Cardiac muscle cell (in vitro differentiated cells and primary cell): ENCODE measurements around the gene C2orf80. TPM values are rescaled to one million over a fixed set of nuclear protein-coding genes. Genes with fewer than 3 reads are reported as not detected.
"Not testable (repeated sequence)": the region's sequence is repeated elsewhere in the genome, so short reads cannot be mapped to it uniquely, and the experiment has no call there.

Experiments
- DNase-seq, 2 donors: peaks; one replicate each; pipeline versions ENCODE4 v3.0.0 to v3.0.0-alpha.2; 2010 to 2017; ENCODE audit warnings: low read depth in 1 of 2, low spot score in 1 of 2
- H3K27ac ChIP-seq: fragments of 200-600 bp; sonication (generic); 2 replicates; pipeline ENCODE4 v1.5.1; 2016
- H3K27me3 ChIP-seq: fragments of 200-600 bp; sonication (generic); 2 replicates; pipeline ENCODE4 v1.6.0; 2016; ENCODE audit warnings: control low read depth
- H3K36me3 ChIP-seq: fragments of 200-600 bp; sonication (generic); 2 replicates; pipeline ENCODE4 v1.5.1; 2016; ENCODE audit warnings: control low read depth
- H3K4me1 ChIP-seq: fragments of 200-600 bp; sonication (generic); 2 replicates; pipeline ENCODE4 v1.8.1; 2017; ENCODE audit warnings: low read depth, mild to moderate bottlenecking, mixed run types
- H3K4me3 ChIP-seq: fragments of 200-600 bp; sonication (generic); 2 replicates; pipeline ENCODE4 v1.5.1; 2016; ENCODE audit warnings: mild to moderate bottlenecking
- H3K9me3 ChIP-seq: fragments of 200-600 bp; sonication (generic); 2 replicates; pipeline ENCODE4 v1.5.1; 2017; ENCODE audit warnings: low read depth, mild to moderate bottlenecking, control low read depth
- polyA plus RNA-seq: library from polyadenylated mRNA; unstranded; fragments of >200 nt; fragmentation: Nextera tagmentation; extraction: Ambion mirVana; gene quantifications from 2 replicates; pipeline ENCODE4 v1.2.1, GENCODE V29; 2016
- total RNA-seq: library from RNA; depleted of rRNA; stranded (reverse); fragments of >200 nt; gene quantifications from 2 replicates; pipeline ENCODE4 v1.2.3, GENCODE V29; 2016
- TF ChIP-seq, protein P1 (sequence below): IDR thresholded peaks from 2 replicates; pipeline ENCODE4 v1.5.1; 2012; ENCODE audit warnings: low read depth, mild to moderate bottlenecking, low read length

C2orf80 gene
- total and polyA plus RNA-seq, 2 experiments from 2014 or later: not detected

GRCh38 chr2:208224802-208225201 lies 35.0 kb upstream of the C2orf80 start:
- H3K9me3 ChIP-seq: no peaks in the 10 kb centered on the region
- no peaks in the 10 kb centered on the region for H3K27me3 ChIP-seq
- no peak for DNase-seq
- no peak overlapping the region for H3K4me3 ChIP-seq
- no peak overlapping the region for H3K27ac ChIP-seq
- no peaks in the 10 kb centered on the region for H3K4me1 ChIP-seq
- H3K36me3 ChIP-seq: no peaks in the 10 kb centered on the region
- TF ChIP-seq, protein P1, sequence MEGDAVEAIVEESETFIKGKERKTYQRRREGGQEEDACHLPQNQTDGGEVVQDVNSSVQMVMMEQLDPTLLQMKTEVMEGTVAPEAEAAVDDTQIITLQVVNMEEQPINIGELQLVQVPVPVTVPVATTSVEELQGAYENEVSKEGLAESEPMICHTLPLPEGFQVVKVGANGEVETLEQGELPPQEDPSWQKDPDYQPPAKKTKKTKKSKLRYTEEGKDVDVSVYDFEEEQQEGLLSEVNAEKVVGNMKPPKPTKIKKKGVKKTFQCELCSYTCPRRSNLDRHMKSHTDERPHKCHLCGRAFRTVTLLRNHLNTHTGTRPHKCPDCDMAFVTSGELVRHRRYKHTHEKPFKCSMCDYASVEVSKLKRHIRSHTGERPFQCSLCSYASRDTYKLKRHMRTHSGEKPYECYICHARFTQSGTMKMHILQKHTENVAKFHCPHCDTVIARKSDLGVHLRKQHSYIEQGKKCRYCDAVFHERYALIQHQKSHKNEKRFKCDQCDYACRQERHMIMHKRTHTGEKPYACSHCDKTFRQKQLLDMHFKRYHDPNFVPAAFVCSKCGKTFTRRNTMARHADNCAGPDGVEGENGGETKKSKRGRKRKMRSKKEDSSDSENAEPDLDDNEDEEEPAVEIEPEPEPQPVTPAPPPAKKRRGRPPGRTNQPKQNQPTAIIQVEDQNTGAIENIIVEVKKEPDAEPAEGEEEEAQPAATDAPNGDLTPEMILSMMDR: no peak

DNA sequence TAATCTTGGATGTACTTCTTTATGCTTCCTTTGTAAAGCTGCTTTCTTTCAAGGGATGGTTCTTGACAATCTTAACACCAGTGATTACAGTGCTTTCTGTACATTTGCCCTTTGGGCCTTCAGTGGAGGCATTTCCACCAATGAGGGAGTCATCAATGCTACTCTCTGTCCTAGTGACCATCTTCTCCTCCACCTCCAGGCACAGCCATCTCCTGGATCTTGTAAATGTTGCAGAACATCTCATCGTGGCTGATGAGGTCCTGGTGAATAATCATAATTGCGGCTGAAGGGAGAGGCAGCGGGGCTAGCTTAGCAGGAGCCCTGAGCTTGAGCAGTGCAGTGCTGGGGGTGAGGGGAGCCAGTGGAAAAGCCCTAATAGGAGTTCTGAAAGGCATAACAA lies 32.5 kb upstream of the C2orf80 start:
- Histone ChIP-seq H3K9me3 (no peaks in the 10 kb centered on the region), H3K27ac (no peak overlapping the region), H3K4me1 (no peaks in the 10 kb centered on the region), H3K36me3 (no peaks in the 10 kb centered on the region), H3K27me3 (no peaks in the 10 kb centered on the region), H3K4me3 (no peak overlapping the region)
- TF ChIP-seq, protein P1: no peak
- DNase-seq: no peak

DNA sequence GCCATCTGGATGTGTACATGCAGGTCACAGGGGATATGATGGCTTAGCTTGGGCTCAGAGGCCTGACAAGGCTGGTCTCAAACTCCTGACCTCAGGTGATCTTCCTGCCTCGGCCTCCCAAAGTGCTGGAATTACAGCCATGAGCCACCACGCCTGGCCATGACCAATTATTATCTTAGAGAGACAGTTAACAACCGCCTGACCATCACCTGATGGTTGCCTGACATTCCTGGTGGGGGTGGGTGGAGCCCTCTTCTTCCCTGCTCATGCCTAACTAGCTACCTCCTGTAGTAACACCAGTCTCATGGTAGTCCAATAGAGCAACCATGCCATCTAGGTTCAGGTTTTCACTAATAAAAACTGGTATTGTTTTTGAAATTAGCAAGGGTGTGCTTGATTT lies 32.0 kb upstream of the C2orf80 start:
- H3K4me1 ChIP-seq, H3K36me3 ChIP-seq, H3K27me3 ChIP-seq, H3K9me3 ChIP-seq, H3K4me3 ChIP-seq, H3K27ac ChIP-seq, DNase-seq: not testable (repeated sequence)

DNA sequence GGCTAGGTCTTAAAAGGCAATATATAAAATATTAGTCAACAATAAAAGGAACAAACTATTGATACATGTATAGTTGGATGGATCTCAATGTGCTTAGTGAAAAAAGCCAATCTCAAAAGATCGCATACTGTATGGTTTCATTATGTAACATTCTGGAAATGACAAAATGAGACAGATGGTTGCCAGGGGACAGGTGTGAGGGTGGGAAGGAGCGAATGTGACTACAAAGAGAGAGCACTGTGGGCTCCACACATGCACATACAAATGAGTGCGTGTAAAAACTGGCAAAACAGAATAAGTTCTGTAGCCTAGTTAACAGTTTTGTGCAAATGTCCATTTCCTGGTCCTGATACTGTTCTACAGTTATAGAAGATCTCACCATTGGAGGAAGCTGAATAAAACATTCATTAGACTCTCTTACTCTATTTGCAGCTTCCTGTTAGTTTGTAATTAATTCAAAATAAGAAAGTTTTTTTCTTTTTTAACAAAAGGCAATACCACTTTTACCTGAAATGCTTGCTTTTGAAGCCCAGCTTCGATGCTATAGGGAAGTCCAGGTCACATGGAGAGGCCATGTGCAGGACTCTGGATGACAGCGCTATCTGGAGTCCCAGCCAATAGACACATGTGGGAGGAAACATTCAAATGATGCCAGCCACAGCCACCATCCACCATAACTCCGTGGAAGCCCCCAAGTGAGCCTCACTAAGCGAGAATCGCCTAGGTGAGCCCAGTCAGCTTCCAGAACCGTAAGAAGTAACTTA lies 21.0 kb upstream of the C2orf80 start:
- H3K9me3 ChIP-seq: no peaks in the 10 kb centered on the region
- H3K4me3 ChIP-seq: no peak overlapping the region
- no peaks in the 10 kb centered on the region for H3K27me3 ChIP-seq
- DNase-seq: no peak
- TF ChIP-seq, protein P1: no peak
- no peaks in the 10 kb centered on the region for H3K4me1 ChIP-seq
- no peak overlapping the region for H3K27ac ChIP-seq
- H3K36me3 ChIP-seq: no peaks in the 10 kb centered on the region

- TF ChIP-seq, protein P1: no peak
- H3K9me3 ChIP-seq: no peaks in the 10 kb centered on the region
- H3K27me3 ChIP-seq: no peaks in the 10 kb centered on the region
- no peaks in the 10 kb centered on the region for H3K36me3 ChIP-seq
- no peaks in the 10 kb centered on the region for H3K4me1 ChIP-seq
- no peak for DNase-seq
- no peak overlapping the region for H3K4me3 ChIP-seq
- H3K27ac ChIP-seq: no peak overlapping the region
These were observed 18.7 kb upstream of the C2orf80 start for GRCh38 chr2:208208335-208209085.

DNA sequence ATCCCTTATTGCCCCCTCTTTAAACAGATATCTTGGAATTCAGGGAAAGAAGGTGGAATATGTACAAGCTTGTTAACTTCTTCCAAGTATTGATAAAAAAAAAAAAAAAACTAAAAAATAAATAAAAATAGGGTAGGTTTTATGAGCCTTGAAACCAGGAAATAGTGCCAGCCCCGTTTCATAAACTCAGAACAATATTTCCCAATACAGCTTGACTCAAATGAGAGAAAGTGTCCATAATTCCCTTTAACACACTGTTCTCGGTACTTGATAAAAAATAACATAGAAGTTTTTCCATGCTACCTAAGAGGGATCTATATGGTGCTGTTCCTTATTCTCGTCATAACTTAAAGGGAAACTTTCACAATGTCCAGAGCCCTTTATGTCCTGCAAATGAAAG lies 17.9 kb upstream of the C2orf80 start:
- Histone ChIP-seq H3K9me3 (no peaks in the 10 kb centered on the region), H3K27ac (no peak overlapping the region)
- TF ChIP-seq, protein P1: no peak

More for the DNA sequence above, 17.9 kb upstream of the C2orf80 start:
- H3K4me3 ChIP-seq: no peak overlapping the region
- H3K4me1 ChIP-seq: no peaks in the 10 kb centered on the region
- H3K27me3 ChIP-seq: no peaks in the 10 kb centered on the region
- no peaks in the 10 kb centered on the region for H3K36me3 ChIP-seq
- DNase-seq: no peak
